CD4-positive, alpha-beta T cell (primary cell): Measurements from ENCODE around the gene ALK. TPM values are rescaled to one million over a fixed set of nuclear protein-coding genes. Genes with fewer than 3 reads are reported as not detected.

ENCODE experiments used
- ATAC-seq: fragments of 200-7000 bp; cut with Tn5 transposase; one replicate; pipeline ENCODE4 v1.10.0; 2022; ENCODE audit warnings: mild to moderate bottlenecking; ENCODE audit not compliant: poor library complexity
- CTCF ChIA-PET: fragments of 350-600 bp; sonication (Branson Sonifier 250); formaldehyde crosslinking; loops from one replicate; lab custom pipeline; 2021; ENCODE audit warnings: antibody characterized with exemption, inconsistent platforms; lab: Charles Lee
- POLR2A ChIA-PET: fragments of 350-600 bp; sonication (Branson Sonifier 250); formaldehyde crosslinking; loops from one replicate; lab custom pipeline; 2021; ENCODE audit warnings: antibody characterized with exemption, inconsistent platforms; lab: Charles Lee
- DNase-seq, 14 experiments: peaks; one replicate each; pipeline ENCODE4 v3.0.0-alpha.2; 2013 to 2020; ENCODE audit warnings: mixed read lengths in 2 of 14
- H3K27ac ChIP-seq, 2 donors: one replicate each; pipeline versions ENCODE4 v1.5.1 to v1.7.0; 2013; ENCODE audit warnings: low read length in 2 of 2, low read depth in 1 of 2, mild to moderate bottlenecking in 1 of 2
- H3K27me3 ChIP-seq, 2 experiments: 1 replicate in 1 of 2; 2 replicates in 1 of 2; pipeline versions ENCODE4 v1.6.1 to v1.7.0; 2013; ENCODE audit warnings: low read length in 2 of 2, control low read depth in 1 of 2, mild to moderate bottlenecking in 1 of 2, moderate library complexity in 1 of 2; ENCODE audit not compliant: insufficient read depth in 2 of 2, control insufficient read depth in 1 of 2
- H3K36me3 ChIP-seq: one replicate; pipeline ENCODE4 v1.6.1; 2013; ENCODE audit warnings: low read length, control low read depth; ENCODE audit not compliant: insufficient read depth
- H3K4me1 ChIP-seq: one replicate; pipeline ENCODE4 v1.6.1; 2013; ENCODE audit warnings: low read length, control low read depth; ENCODE audit not compliant: insufficient read depth
- H3K4me3 ChIP-seq: one replicate; pipeline ENCODE4 v1.5.1; 2013; ENCODE audit warnings: mild to moderate bottlenecking, low read length, moderate library complexity
- H3K9me3 ChIP-seq, 2 experiments: 1 replicate in 1 of 2; 2 replicates in 1 of 2; pipeline versions ENCODE4 v1.6.1 to v1.7.0; 2013; ENCODE audit warnings: low read length in 2 of 2, mild to moderate bottlenecking in 2 of 2, control low read depth in 1 of 2, moderate library complexity in 1 of 2; ENCODE audit not compliant: control insufficient read depth in 1 of 2, insufficient read depth in 1 of 2
- H3K27ac Mint-ChIP-seq: one replicate; pipeline ENCODE4 v1.8.0; 2020; ENCODE audit warnings: mixed read lengths
- H3K27me3 Mint-ChIP-seq: one replicate; pipeline ENCODE4 v1.8.0; 2021; ENCODE audit warnings: mixed read lengths
- H3K36me3 Mint-ChIP-seq: one replicate; pipeline ENCODE4 v1.8.0; 2021; ENCODE audit warnings: low read depth, mixed read lengths
- H3K4me1 Mint-ChIP-seq: one replicate; pipeline ENCODE4 v1.8.0; 2021; ENCODE audit warnings: low read depth, mixed read lengths
- H3K4me3 Mint-ChIP-seq: one replicate; pipeline ENCODE4 v1.8.0; 2020; ENCODE audit warnings: mild to moderate bottlenecking, mixed read lengths
- H3K9me3 Mint-ChIP-seq: one replicate; pipeline ENCODE4 v1.8.0; 2020; ENCODE audit warnings: mixed read lengths
- intact Hi-C, 2 experiments: fragments of 100-400 bp; cut with DNase I in 1 of 2; cut with micrococcal nuclease in 1 of 2; formaldehyde crosslinking; loops; one replicate each; pipeline versions ENCODE4 v1.15.1 to v1.9.0; 2023 to 2025; cut with DNase I, micrococcal nuclease
- total RNA-seq, 174 experiments: library from RNA in 2 of 174; stranded (reverse) in 2 of 174; gene quantifications; one replicate each; pipeline ENCODE4 v1.2.3 and lab custom pipeline; 2021 to 2026
- TF ChIP-seq, protein P1 (sequence below): fragments of 200-600 bp; IDR thresholded peaks from one replicate; pipeline ENCODE4 v1.8.0; 2022; ENCODE audit warnings: antibody characterized with exemption, mild to moderate bottlenecking

ALK gene
- total RNA-seq, 2 experiments from 2014 or later: not detected

- no peaks in the 10 kb centered on the region for H3K27me3 ChIP-seq
- Mint-ChIP-seq H3K27me3 (peaks cover 31% of the 10 kb centered on the region), H3K9me3 (no peaks in the 10 kb centered on the region), H3K4me3 (no peak overlapping the region), H3K4me1 (no peaks in the 10 kb centered on the region), H3K27ac (no peak overlapping the region), H3K36me3 (no peaks in the 10 kb centered on the region)
- intact Hi-C loops: no loop called here
- no peaks in the 10 kb centered on the region for H3K4me1 ChIP-seq
- H3K27ac ChIP-seq: no peak overlapping the region
- ChIA-PET CTCF (no interaction called here), POLR2A (no interaction called here)
- ATAC-seq (no peak), DNase-seq (no peak)
- TF ChIP-seq, protein P1, sequence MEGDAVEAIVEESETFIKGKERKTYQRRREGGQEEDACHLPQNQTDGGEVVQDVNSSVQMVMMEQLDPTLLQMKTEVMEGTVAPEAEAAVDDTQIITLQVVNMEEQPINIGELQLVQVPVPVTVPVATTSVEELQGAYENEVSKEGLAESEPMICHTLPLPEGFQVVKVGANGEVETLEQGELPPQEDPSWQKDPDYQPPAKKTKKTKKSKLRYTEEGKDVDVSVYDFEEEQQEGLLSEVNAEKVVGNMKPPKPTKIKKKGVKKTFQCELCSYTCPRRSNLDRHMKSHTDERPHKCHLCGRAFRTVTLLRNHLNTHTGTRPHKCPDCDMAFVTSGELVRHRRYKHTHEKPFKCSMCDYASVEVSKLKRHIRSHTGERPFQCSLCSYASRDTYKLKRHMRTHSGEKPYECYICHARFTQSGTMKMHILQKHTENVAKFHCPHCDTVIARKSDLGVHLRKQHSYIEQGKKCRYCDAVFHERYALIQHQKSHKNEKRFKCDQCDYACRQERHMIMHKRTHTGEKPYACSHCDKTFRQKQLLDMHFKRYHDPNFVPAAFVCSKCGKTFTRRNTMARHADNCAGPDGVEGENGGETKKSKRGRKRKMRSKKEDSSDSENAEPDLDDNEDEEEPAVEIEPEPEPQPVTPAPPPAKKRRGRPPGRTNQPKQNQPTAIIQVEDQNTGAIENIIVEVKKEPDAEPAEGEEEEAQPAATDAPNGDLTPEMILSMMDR: no peak
- H3K9me3 ChIP-seq: no peaks in the 10 kb centered on the region
- H3K4me3 ChIP-seq: no peak overlapping the region
- no peaks in the 10 kb centered on the region for H3K36me3 ChIP-seq
Measured at GRCh38 chr2:29783666-29784065, 137.7 kb downstream of the ALK start.

DNA sequence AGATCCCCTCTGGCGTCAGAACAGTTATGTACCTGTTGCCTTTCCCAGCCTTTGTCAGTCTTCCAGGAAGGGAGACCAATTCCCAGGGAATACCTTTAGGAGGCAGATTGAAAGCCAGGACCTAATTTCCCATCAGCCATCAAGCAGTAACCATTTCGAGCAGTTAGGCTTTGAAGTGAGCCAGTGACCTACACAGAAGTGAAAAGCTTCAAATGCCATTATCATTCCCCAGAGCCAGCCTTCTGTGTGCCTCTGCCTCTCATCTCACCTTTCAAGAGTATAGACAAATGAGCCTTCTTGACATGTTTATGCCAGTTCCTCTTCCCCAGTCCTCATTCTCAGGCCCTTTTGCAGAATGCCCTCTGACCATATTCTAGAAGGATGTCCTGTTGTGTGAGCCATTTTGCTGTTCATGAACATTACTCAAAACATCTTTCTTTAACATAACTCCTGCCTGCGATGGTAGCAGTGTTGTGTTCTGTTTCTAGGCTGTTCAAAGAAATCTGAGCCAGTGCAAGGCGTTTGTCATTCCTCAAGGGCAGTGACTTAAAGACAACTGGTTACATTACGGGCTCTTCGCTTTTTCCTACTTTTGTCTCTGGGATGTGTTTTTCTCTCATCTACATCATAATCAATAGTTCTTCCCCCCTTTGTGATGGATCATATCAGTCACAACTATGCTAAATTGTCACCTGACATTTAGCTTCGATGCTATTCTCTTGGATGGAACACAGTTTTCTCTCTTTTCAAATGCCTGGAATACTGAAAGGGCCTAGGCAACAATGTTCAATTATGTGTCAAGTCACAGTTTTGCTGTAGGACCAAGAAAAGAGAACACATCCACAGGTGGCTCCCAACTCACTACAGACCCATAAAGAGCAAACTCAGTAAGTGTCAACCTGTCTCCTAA lies 138.6 kb downstream of the ALK start:
- H3K27ac Mint-ChIP-seq: no peak overlapping the region
- Histone ChIP-seq H3K27me3 (no peaks in the 10 kb centered on the region), H3K4me1 (no peaks in the 10 kb centered on the region), H3K36me3 (no peaks in the 10 kb centered on the region), H3K9me3 (no peaks in the 10 kb centered on the region), H3K27ac (no peak overlapping the region), H3K4me3 (no peak overlapping the region)
- no peak overlapping the region for H3K4me3 Mint-ChIP-seq
- ChIA-PET POLR2A (no interaction called here), CTCF (no interaction called here)
- H3K4me1 Mint-ChIP-seq: no peaks in the 10 kb centered on the region
- ATAC-seq (no peak), DNase-seq (no peak)
- H3K36me3 Mint-ChIP-seq: no peaks in the 10 kb centered on the region
- H3K27me3 Mint-ChIP-seq: peaks cover 31% of the 10 kb centered on the region
- TF ChIP-seq, protein P1: no peak
- H3K9me3 Mint-ChIP-seq: no peaks in the 10 kb centered on the region
- intact Hi-C loops: no loop called here

DNA sequence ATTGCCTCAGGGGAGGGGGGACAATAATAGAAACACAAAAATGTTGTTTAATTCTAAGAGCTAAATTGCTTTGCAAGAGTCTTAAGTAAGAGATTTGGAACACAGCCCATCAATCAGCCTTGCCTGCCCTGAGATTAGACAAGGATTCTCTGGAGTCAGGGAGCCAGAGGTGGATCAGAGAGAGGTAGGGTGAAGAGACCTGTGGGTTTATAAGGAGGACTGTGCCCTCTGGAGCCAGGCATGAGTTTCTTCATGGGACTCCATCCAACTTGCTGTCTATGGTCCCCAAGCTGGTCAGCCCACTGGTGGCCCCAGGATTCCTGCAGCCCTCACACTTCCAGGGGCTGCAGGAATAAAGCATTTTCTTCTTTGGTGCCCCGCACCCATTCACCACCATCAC lies 139.3 kb downstream of the ALK start:
- intact Hi-C loops: no loop called here
- H3K9me3 ChIP-seq: no peaks in the 10 kb centered on the region
- ChIA-PET POLR2A (no interaction called here), CTCF (no interaction called here)
- no peaks in the 10 kb centered on the region for H3K36me3 Mint-ChIP-seq
- no peak overlapping the region for H3K4me3 Mint-ChIP-seq
- no peak for ATAC-seq
- H3K36me3 ChIP-seq: no peaks in the 10 kb centered on the region
- DNase-seq: no peak
- no peaks in the 10 kb centered on the region for H3K27me3 ChIP-seq
- H3K27me3 Mint-ChIP-seq: peaks cover 31% of the 10 kb centered on the region
- no peak overlapping the region for H3K27ac ChIP-seq
- TF ChIP-seq, protein P1: no peak
- H3K4me1 Mint-ChIP-seq: no peaks in the 10 kb centered on the region
- H3K27ac Mint-ChIP-seq: no peak overlapping the region
- H3K9me3 Mint-ChIP-seq: no peaks in the 10 kb centered on the region
- no peak overlapping the region for H3K4me3 ChIP-seq
- no peaks in the 10 kb centered on the region for H3K4me1 ChIP-seq
